Epithelial cell of proximal tubule (primary cell): ENCODE data around the gene AFAP1L2. TPM values are rescaled to one million over a fixed set of nuclear protein-coding genes. Genes with fewer than 3 reads are reported as not detected.

Experiments
- DNase-seq: peaks from one replicate; pipeline ENCODE4 v3.0.0-alpha.2; 2011; ENCODE audit warnings: low read depth
- H3K4me3 ChIP-seq: 2 replicates; pipeline ENCODE4 v1.5.1; 2011; ENCODE audit warnings: low read depth, mild to moderate bottlenecking, low read length
- CTCF ChIP-seq: conservative IDR thresholded peaks from 2 replicates; pipeline ENCODE4 v1.5.1; 2012; ENCODE audit warnings: low read depth, mild to moderate bottlenecking, low read length
- total RNA-seq: library from RNA; depleted of rRNA; stranded (reverse); fragments of >200 nt; gene quantifications from 2 replicates; pipeline ENCODE4 v1.2.3, GENCODE V29; 2015

Gene AFAP1L2
- total RNA-seq, 1 donor from 2014 or later = 14.2 TPM

- H3K4me3 ChIP-seq = no peak overlapping the region
- no peak for TF ChIP-seq CTCF
- DNase-seq = no peak
Measured at GRCh38 chr10:114283535-114284234, 120.6 kb downstream of the AFAP1L2 start.

GRCh38 chr10:114283091-114283490 lies 121.2 kb downstream of the AFAP1L2 start:
- DNase-seq = no peak
- no peak for TF ChIP-seq CTCF
- H3K4me3 ChIP-seq = no peak overlapping the region

- no peak for TF ChIP-seq CTCF
- no peak overlapping the region for H3K4me3 ChIP-seq
- DNase-seq = no peak
Measured at GRCh38 chr10:114282526-114282925, 121.8 kb downstream of the AFAP1L2 start.

GRCh38 chr10:114281461-114281860 lies 122.8 kb downstream of the AFAP1L2 start:
- H3K4me3 ChIP-seq = no peak overlapping the region
- TF ChIP-seq CTCF = no peak
- DNase-seq = no peak

- no peak for TF ChIP-seq CTCF
- no peak overlapping the region for H3K4me3 ChIP-seq
Measured at GRCh38 chr10:114281006-114281405, 123.3 kb downstream of the AFAP1L2 start.

GRCh38 chr10:114279901-114280644 lies 124.2 kb downstream of the AFAP1L2 start:
- TF ChIP-seq CTCF = no peak
- H3K4me3 ChIP-seq = no peak overlapping the region
- DNase-seq = no peak

More at GRCh38 chr10:114281006-114281405, 123.3 kb downstream of the AFAP1L2 start:
- no peak for DNase-seq

GRCh38 chr10:114279289-114279688 lies 125.0 kb downstream of the AFAP1L2 start:
- no peak overlapping the region for H3K4me3 ChIP-seq
- no peak for TF ChIP-seq CTCF
- no peak for DNase-seq
